Natural killer cell (primary cell): Measurements from ENCODE around the gene LMNA. TPM values are rescaled to one million over a fixed set of nuclear protein-coding genes. Genes with fewer than 3 reads are reported as not detected.

Source experiments
- ATAC-seq, 3 donors: fragments of 150-1000 bp in 2 of 3; fragments of 200-7000 bp in 1 of 3; cut with Tn5 transposase; 1 replicate in 1 of 3; 2 replicates in 2 of 3; pipeline ENCODE4 v1.10.0; 2021; ENCODE audit warnings: mild to moderate bottlenecking in 2 of 3, moderate library complexity in 2 of 3
- DNase-seq, 2 donors: peaks; one replicate each; pipeline versions ENCODE4 v3.0.0 to v3.0.0-alpha.2; 2013 to 2021; ENCODE audit warnings: mixed read lengths in 1 of 2
- H3K27ac ChIP-seq: one replicate; pipeline ENCODE4 v1.5.1; 2013; ENCODE audit warnings: mild to moderate bottlenecking, low read length
- H3K27me3 ChIP-seq: one replicate; pipeline ENCODE4 v1.6.1; 2013; ENCODE audit warnings: low read length; ENCODE audit not compliant: control insufficient read depth, insufficient read depth
- H3K36me3 ChIP-seq: one replicate; pipeline ENCODE4 v1.6.1; 2013; ENCODE audit warnings: low read length; ENCODE audit not compliant: control insufficient read depth, insufficient read depth
- H3K4me1 ChIP-seq: one replicate; pipeline ENCODE4 v1.6.1; 2013; ENCODE audit warnings: low read length; ENCODE audit not compliant: control insufficient read depth, insufficient read depth
- H3K4me3 ChIP-seq: one replicate; pipeline ENCODE4 v1.5.1; 2013; ENCODE audit warnings: low read length
- H3K9me3 ChIP-seq: one replicate; pipeline ENCODE4 v1.6.1; 2013; ENCODE audit warnings: low read length; ENCODE audit not compliant: control insufficient read depth, insufficient read depth
- H3K27ac Mint-ChIP-seq, 2 donors: one replicate each; pipeline ENCODE4 v1.8.0; 2022; ENCODE audit warnings: mild to moderate bottlenecking in 2 of 2, mixed read lengths in 2 of 2, moderate library complexity in 1 of 2
- H3K27me3 Mint-ChIP-seq, 2 donors: one replicate each; pipeline ENCODE4 v1.8.0; 2022; ENCODE audit warnings: low read depth in 2 of 2, mixed read lengths in 2 of 2
- H3K36me3 Mint-ChIP-seq: one replicate; pipeline ENCODE4 v1.8.0; 2022; ENCODE audit warnings: mixed read lengths
- H3K4me1 Mint-ChIP-seq, 2 donors: one replicate each; pipeline ENCODE4 v1.8.0; 2022; ENCODE audit warnings: mixed read lengths in 2 of 2
- H3K4me3 Mint-ChIP-seq: one replicate; pipeline ENCODE4 v1.8.0; 2022; ENCODE audit warnings: mild to moderate bottlenecking, moderate library complexity, mixed read lengths
- H3K9me3 Mint-ChIP-seq, 2 donors: one replicate each; pipeline ENCODE4 v1.8.0; 2022; ENCODE audit warnings: mixed read lengths in 2 of 2
- WGBS: methylation state at CpG from one replicate; pipeline ENCODE4 v1.1.7; 2013; ENCODE audit warnings: missing lambda C conversion rate; ENCODE audit not compliant: insufficient coverage; 5-methylcytosine and 5-hydroxymethylcytosine counted together
- intact Hi-C: fragments of 100-400 bp; cut with micrococcal nuclease; formaldehyde crosslinking; loops from one replicate; pipeline ENCODE4 v1.14.2; 2022
- total RNA-seq, 4 donors: library from RNA; stranded (reverse); fragments of 120-200 nt in 1 of 4; gene quantifications; one replicate each; pipeline versions ENCODE4 v1.2.3 to v1.2.4, GENCODE V29; 2013 to 2022
- TF ChIP-seq, protein P1 (sequence below): fragments of 200-600 bp; IDR thresholded peaks from one replicate; pipeline ENCODE4 v1.8.0; 2022; ENCODE audit warnings: antibody characterized with exemption

Gene LMNA
- total RNA-seq, 3 donors from 2014 or later (not counting 1 experiment from before 2014, with no cell fraction given): 201 to 504 (median 273) TPM

GRCh38 chr1:156101880-156102279 lies 12.6 kb upstream of the LMNA start:
- H3K36me3 Mint-ChIP-seq: no peaks in the 10 kb centered on the region

GRCh38 chr1:156102633-156103511 lies 11.6 kb upstream of the LMNA start:
- Histone ChIP-seq H3K36me3 (no peaks in the 10 kb centered on the region), H3K27ac (no peak overlapping the region), H3K9me3 (no peaks in the 10 kb centered on the region), H3K4me1 (peaks cover 40% of the 10 kb centered on the region), H3K4me3 (no peak overlapping the region), H3K27me3 (no peaks in the 10 kb centered on the region)
- WGBS: 92% methylated on average over 16 of the region's 16 CpGs
- TF ChIP-seq, protein P1, sequence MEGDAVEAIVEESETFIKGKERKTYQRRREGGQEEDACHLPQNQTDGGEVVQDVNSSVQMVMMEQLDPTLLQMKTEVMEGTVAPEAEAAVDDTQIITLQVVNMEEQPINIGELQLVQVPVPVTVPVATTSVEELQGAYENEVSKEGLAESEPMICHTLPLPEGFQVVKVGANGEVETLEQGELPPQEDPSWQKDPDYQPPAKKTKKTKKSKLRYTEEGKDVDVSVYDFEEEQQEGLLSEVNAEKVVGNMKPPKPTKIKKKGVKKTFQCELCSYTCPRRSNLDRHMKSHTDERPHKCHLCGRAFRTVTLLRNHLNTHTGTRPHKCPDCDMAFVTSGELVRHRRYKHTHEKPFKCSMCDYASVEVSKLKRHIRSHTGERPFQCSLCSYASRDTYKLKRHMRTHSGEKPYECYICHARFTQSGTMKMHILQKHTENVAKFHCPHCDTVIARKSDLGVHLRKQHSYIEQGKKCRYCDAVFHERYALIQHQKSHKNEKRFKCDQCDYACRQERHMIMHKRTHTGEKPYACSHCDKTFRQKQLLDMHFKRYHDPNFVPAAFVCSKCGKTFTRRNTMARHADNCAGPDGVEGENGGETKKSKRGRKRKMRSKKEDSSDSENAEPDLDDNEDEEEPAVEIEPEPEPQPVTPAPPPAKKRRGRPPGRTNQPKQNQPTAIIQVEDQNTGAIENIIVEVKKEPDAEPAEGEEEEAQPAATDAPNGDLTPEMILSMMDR: no peak
- ATAC-seq (no peak), DNase-seq (no peak)
- Mint-ChIP-seq H3K4me3 (no peak overlapping the region), H3K27me3 (peaks cover 0 to 8% of the 10 kb centered on the region in 2 donors), H3K4me1 (peaks cover 11 to 52% of the 10 kb centered on the region in 2 donors), H3K36me3 (no peaks in the 10 kb centered on the region), H3K9me3 (no peaks in the 10 kb centered on the region), H3K27ac (peak overlapping the region; percentile 96 to 99)
- intact Hi-C loops: no loop called here

More at GRCh38 chr1:156101880-156102279, 12.6 kb upstream of the LMNA start:
- DNase-seq: no peak
- WGBS: 95% methylated on average over 6 of the region's 6 CpGs
- intact Hi-C loops: no loop called here
- Histone ChIP-seq H3K27ac (no peak overlapping the region), H3K4me1 (peaks cover 46% of the 10 kb centered on the region), H3K9me3 (no peaks in the 10 kb centered on the region), H3K27me3 (no peaks in the 10 kb centered on the region), H3K36me3 (no peaks in the 10 kb centered on the region), H3K4me3 (no peak overlapping the region)
- Mint-ChIP-seq H3K4me1 (peaks cover 15 to 56% of the 10 kb centered on the region in 2 donors), H3K4me3 (no peak overlapping the region), H3K27ac (peak overlapping the region in 1 of 2 donors; percentile 99), H3K27me3 (peaks cover 0 to 10% of the 10 kb centered on the region in 2 donors), H3K9me3 (no peaks in the 10 kb centered on the region)
- TF ChIP-seq, protein P1: no peak
- ATAC-seq: no peak

GRCh38 chr1:156103521-156103947 lies 11.0 kb upstream of the LMNA start:
- no peaks in the 10 kb centered on the region for H3K27me3 ChIP-seq
- no peaks in the 10 kb centered on the region for H3K9me3 Mint-ChIP-seq
- no peak overlapping the region for H3K27ac ChIP-seq
- H3K4me3 Mint-ChIP-seq: no peak overlapping the region
- H3K36me3 Mint-ChIP-seq: no peaks in the 10 kb centered on the region
- no peak overlapping the region for H3K4me3 ChIP-seq
- peaks cover 0 to 8% of the 10 kb centered on the region in 2 donors for H3K27me3 Mint-ChIP-seq
- DNase-seq (peak in 1 of 2 donors; percentile 63), ATAC-seq (no peak)
- H3K4me1 ChIP-seq: peaks cover 40% of the 10 kb centered on the region
- peak overlapping the region; percentile 96 to 99 for H3K27ac Mint-ChIP-seq
- intact Hi-C loops: no loop called here
- H3K4me1 Mint-ChIP-seq: peaks cover 11 to 45% of the 10 kb centered on the region in 2 donors
- H3K36me3 ChIP-seq: no peaks in the 10 kb centered on the region
- no peaks in the 10 kb centered on the region for H3K9me3 ChIP-seq
- TF ChIP-seq, protein P1: no peak
- WGBS: 78% methylated on average over 9 of the region's 9 CpGs
